ENCODE measurements around the gene ZNF300.

DNA sequence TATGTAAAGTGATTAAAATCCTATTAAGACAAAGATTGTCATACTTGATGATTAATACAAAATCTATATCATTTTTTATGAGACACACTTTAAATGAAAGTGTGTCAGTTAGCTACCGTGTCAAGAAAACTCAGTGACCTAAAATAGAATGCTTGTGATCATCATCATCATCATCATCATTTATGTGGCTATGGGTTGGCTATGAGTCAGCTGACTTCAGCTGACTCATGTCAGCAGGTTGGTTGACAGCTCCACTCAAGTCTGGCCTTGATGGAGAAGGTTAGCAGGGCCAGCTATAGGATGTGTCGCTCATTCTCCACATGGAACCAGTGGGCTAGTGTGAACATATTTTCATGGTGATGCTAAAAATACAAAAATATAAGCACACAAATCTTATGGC is 43.8 kb upstream of the ZNF300 start:
- no peak for TF ChIP-seq GATA2 (IDR thresholded peaks at IDR 0.05; ENCODE audit: low read depth, low read length)
- no peak for TF ChIP-seq GATA3 (IDR thresholded peaks at IDR 0.05; ENCODE audit: low read depth, low read length)

All from SH-SY5Y (cell line).